NCI-H2171 (cell line): ENCODE measurements around the gene KIF26A.
"Not testable (repeated sequence)": the region's sequence is repeated elsewhere in the genome, so short reads cannot be mapped to it uniquely, and the experiment has no call there.

Experiments
- DNase-seq: peaks from one replicate; lab custom pipeline; 2025; lab: John Stamatoyannopoulos, UW

Gene KIF26A

GRCh38 chr14:104192146-104192882 lies 53.9 kb downstream of the KIF26A start:
- DNase-seq = no peak

DNA sequence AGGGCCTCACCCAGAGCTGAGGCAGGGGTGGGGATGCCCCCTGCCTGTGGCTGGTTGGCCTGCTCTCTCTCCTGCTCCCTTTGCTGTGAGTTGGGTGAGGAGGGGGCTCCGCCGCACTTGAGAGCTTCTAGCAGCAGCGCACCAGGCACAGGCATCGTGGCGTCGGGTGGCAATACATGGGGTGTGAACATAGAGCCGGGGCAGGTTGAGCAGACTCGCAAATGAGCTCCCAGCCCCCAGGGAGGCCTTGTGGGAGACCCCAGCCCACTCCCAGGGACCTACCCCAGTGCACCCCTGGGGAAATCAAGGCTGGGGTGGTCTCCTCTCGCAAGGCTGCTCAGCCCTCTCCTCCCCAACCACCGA lies 54.5 kb downstream of the KIF26A start:
- no peak for DNase-seq

GRCh38 chr14:104194016-104194415 lies 55.6 kb downstream of the KIF26A start:
- no peak for DNase-seq

DNA sequence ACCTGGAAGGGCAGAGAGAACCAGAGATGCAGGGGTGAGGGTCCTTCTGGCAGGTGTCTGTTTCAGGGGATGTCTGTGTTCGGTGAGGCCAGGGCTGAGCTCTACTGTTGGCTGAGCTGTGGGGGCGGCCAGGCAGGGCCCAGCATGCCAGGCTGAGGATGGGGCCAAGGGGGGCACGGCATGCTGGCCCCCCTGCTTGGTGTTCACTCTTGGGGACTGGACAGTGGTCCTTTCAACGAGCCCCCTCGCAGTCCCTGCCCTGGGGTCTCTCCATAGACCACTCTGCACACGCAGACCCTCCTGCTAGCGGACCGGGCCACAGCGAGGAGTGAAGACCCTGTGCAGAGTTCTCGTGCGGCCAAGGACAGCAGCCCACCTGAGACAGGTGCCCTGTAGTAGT lies 56.3 kb downstream of the KIF26A start:
- DNase-seq = no peak

GRCh38 chr14:104195361-104195760 lies 57.0 kb downstream of the KIF26A start:
- DNase-seq = no peak

GRCh38 chr14:104195878-104196277 lies 57.5 kb downstream of the KIF26A start:
- no peak for DNase-seq

DNA sequence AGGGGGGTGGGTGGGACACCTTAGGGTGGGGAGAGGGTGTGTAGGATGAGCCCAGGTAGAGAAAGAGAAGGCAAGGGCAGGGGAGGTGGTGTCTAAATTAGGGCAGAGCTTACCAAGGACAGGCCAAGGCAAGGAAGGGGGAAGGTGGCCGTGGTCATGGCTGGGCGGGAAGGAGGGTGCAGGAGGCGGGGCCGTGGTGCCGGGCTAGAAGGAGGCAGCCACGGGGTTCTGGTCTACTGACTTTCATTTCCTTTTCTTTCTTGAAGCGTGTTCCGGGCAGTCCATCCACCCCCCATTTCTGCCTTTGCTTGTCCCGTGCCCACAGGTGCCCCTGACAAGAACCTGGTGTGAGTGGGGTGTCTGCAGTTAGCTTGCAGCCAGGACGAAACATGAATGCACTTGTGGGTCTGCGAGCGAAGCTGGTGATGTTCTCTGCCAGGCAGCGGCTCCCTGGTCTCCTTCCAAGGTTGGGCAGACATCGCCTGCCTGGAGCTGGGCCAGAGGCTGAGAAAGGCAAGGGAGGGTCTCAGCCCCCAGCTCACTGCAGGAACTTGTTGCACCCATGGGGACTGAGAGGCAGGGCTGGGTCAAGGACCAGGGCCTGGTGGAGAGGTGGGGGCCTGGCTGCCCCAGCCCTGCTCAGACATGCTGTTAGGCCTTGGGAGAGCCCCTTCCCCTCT lies 58.2 kb downstream of the KIF26A start:
- DNase-seq = no peak

DNA sequence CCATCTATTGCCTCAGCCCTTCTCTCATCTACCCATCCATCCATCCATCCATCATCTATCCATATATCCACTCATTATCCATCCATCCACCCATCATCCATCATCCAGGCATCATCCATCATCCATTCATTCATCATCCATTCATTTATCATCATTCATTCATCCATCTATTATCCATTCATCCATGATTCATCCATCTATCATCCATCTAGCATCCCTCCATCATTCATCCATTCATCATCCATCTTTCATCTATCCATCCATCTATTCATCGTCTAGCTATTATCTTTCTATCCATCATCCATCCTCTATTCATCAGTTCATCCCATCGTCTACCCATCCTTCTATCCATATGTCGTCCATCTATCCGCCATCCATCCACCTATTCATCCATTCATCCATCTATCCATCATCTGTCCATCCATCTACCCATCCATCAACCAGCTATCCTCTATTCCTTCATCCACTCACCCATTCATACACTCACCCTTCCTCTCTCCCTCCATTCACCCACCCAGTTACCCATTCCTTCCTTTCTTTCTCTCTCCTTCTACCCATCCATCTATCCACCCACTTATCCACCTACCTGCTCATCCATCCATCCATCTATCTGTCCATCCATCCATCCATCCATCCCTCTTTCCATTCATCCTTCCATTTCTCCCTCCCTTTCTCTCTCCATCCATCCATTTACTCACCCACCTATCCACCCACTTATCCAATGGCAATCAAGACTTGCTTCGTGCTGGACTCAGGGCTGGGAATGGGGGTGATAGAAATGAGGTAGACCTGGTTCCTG lies 59.3 kb downstream of the KIF26A start:
- no peak for DNase-seq

DNA sequence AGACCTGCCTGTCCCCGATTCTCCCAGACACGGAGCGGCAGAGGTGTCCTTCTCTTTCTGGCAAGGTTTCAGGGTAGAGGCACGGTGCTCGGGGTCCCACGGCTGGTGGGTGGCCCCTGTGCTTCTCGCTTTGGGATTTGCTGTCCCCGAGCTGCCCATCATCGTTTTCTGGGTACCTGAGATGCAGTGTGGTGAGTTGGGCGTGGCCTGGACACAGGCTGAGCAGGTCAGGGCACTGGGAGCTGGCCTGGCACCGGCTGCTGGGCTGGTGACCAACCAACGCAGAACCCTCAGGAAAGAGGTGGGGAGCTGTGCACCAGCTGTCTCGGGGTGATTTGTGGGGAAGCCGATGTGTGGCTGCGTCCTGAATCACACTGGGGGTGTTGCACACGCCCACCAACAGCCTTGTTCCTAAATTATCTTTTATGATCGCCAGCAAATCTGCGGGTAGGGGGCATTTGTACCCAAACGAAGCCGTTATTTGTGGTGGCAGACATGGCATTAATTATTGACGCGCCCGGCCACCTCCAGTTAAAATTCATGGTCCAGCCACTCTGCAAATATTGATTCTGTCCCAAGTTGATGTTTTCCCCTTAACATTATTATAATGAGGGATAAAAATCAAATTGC lies 61.0 kb downstream of the KIF26A start:
- DNase-seq = no peak

DNA sequence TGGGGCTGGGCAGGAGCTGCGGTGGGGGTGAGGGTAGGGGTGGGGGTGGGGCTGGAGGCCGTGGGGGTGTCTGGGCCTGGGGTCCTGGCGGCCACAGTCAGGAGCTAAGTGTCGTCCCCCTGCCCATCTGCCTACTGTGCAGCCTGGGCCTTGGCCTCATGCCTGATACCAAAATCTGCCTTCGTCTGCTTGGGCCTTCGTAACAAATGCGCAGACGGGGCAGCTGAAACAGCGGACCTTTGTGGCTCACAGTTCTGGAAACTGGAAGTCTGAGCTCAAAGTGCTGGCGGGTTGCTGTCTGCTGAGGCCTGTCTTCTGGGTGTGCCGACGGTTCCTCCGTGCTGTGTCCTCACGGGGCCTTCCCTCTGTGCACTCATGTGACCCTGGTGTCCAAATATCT lies 61.7 kb downstream of the KIF26A start:
- DNase-seq = no peak

DNA sequence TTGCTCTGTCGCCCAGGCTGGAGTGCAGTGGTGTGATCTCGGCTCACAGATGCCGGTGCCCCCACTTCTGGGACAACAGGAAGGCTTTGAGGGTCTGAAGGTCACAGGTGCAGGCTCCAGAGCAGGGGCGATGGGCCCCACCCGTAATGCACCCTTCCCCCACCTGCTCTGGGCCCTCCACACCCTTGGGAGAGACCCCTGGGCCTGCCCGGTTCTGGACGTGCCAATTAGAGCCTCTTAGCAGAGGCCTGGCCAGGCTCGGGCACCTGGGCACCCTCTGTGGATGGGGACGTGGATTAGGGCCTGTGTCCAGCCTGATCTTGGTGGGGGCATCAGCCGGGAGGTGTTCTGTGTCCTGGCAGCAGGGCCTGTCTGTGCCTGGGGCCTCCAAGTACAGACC lies 62.2 kb downstream of the KIF26A start:
- no peak for DNase-seq

DNA sequence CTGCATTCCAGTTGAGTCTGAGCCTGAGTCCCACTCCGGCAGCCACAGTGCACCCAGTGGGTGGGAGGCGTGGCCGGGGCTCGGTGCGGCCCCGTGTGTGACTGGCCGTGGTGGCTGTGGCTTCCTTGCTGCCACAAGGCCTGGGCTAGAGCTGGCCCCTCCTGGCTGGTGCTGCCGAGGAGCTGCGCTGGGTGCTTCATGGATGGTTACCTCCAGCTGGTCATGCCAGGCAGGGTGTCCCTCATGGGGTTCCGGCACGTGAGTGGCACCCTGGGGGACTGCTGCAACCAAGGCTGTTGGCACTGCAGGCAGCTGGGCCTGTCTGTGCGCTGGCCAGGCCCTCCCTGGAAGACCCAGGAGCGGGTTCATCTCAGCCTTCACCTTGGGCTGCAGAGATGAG lies 62.7 kb downstream of the KIF26A start:
- DNase-seq = no peak

DNA sequence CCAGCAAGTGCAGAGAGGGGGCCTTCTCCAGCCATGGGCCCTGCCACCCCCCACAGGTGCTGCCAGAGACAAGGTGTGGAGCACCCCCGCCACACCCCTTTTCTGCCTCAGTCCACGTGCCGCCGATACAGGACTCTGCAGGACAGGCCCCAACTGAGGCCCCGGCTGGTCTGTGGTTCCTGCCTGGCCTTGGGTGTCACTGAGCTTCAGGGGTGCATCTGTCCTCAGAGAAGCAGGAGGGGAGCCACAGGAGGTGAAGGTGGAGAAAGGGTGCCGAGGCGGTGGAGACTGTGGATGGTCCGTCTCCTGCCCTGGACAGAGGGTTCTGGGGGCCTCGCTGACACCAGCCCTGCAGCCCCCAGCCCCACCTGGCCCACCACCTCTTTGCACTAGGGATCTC lies 63.1 kb downstream of the KIF26A start:
- no peak for DNase-seq

DNA sequence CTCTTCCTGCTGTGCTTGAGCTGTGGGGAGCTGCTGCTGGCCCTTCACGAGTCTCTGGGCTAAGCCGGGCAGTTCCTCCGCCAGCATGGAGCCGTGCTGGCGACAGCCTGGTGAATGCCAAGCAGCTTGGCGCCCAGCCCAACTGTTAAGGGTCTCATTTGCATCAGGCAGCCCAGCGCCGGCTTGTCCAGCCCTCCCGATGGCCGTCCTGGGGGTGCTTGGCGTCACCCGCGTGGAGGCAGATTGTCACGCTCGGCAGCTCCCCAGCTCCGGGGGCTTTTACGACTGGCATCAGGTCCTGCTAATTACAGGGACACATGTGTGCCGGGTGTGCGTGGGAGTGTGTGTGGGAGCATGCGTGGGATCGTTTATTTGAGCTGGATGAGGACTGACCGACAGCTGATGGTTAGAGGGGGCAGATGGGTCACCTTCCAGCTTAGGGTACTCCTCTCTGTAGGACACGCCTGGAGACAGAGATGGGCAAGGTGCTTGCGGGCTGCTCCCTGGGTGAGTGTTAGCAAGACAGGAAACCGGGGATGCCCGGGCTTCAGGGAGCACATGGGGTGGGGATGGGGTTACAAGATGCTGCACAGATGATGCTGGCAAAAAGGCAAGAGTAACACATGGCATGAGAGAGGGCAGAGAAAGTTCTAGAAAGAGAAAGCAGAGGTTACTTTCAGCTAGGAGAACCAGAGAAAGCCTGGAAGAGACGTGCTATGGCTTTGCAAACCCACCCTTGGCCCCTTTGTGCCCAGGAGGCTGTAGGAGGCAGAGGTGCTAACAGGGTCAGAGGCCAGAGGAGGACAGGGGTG lies 64.1 kb downstream of the KIF26A start:
- DNase-seq = peak; percentile 70

DNA sequence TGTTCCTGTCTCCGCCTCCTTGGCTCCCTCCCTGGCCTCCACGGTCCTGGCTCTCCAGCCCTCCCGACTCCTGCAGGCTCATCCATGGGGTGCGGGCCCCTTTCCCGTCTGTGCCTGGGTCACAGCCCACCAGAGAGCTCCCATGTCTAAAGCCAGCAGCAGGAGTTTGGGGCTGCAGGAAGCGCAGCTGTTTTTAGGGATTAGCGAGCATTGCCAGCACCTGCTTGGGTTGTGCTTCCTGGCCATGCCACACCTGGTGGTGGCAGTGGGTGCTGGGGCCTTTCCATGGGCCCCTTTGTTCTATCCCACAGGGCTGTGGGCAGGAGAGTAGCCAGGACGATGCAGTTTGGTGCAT lies 64.7 kb downstream of the KIF26A start:
- DNase-seq = no peak

GRCh38 chr14:104204660-104205149 lies 66.3 kb downstream of the KIF26A start:
- DNase-seq = no peak

DNA sequence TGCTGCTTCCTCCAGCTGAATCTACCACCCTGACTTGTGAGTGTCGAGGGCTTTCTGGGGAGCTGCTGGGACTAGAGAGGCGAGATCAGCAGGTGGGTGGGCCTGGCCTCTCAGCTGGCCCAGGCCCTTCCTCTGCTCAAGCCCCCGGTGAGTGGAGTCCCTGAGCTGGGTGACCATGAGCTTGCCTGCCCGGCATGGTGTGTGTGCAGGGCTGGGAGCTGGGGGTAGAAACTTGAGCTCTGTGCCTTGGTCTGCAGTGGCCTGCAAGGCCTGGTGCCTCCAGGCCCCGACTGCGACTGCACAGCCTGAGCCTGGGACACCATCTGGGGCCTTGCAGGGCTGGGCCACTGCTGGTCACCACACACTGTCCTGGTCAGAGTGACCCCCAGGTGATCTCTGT lies 67.4 kb downstream of the KIF26A start:
- DNase-seq = no peak

DNA sequence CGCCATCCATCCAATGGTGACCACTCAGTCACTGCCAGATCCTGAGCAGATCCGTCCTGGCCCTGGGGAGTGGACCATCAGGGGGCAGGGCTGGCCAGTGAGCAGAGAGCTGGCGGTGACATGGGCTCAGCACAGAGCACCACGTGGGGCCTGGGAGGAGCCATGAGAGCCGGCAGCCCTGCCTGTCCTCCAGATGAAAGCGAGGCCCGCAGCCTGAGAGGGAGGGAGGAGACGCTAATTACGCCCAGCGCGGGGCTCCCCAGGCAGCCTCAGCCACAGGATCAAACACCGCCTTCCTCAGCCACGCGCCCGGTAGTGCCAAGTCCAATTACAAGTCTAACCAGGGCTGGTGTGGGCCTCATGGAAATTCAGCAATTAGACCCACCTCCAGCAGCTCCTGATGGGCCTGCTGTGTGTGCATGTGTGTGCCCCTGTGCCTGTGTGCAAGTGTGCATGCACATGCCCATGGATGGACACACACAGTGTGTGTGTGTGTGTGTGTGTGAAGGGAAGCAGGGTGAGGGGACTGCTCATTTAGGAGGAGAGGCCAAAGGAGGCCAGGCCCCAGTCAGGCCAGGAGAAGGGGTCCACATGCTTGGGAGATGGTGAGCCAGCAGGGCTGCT lies 68.0 kb downstream of the KIF26A start:
- no peak for DNase-seq

GRCh38 chr14:104207142-104208014 lies 69.0 kb downstream of the KIF26A start:
- DNase-seq = no peak

GRCh38 chr14:104208015-104208295 lies 69.6 kb downstream of the KIF26A start:
- DNase-seq = not testable (repeated sequence)
